ENCODE results near the gene CFAP77.

CFAP77 gene

DNA sequence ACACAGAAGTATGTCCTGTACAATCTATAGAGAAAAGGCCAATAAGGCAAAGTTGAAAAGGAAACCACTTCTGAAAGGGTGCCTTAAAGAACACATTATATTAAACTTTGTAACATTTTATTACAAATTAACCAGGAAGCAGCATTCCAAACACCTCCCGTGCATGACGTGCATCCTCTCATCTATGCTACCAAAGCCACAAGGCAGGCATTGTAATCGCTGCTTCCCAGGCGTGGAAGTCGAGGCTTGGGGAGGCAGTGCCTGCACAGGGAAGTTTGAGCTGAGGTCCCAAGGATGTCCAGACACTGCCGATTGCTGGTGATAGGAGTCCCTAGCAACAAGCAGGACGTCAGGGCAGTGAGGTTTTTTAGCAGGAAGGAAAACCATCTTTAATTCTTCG lies 128.1 kb downstream of the CFAP77 start:
- Histone ChIP-seq H2AFZ (ENCODE audit: low read depth) (no peak overlapping the region), H3K4me2 (no peak overlapping the region), H3K27me3 (ENCODE audit: insufficient read depth, low read depth) (no peaks in the 10 kb centered on the region), H3K4me1 (ENCODE audit: low read depth, poor library complexity, severe bottlenecking) (no peaks in the 10 kb centered on the region), H4K20me1 (ENCODE audit: insufficient read depth) (no peaks in the 10 kb centered on the region), H3K4me3 (IDR thresholded peaks at IDR 0.05; ENCODE audit: insufficient read depth, low read depth, low read length) (no peak overlapping the region), H3K36me3 (ENCODE audit: insufficient read depth) (no peaks in the 10 kb centered on the region), H3K79me2 (ENCODE audit: insufficient read depth, low read depth) (no peaks in the 10 kb centered on the region), H3K9ac (no peak overlapping the region), H3K27ac (no peak overlapping the region)
- TF ChIP-seq, protein P1, sequence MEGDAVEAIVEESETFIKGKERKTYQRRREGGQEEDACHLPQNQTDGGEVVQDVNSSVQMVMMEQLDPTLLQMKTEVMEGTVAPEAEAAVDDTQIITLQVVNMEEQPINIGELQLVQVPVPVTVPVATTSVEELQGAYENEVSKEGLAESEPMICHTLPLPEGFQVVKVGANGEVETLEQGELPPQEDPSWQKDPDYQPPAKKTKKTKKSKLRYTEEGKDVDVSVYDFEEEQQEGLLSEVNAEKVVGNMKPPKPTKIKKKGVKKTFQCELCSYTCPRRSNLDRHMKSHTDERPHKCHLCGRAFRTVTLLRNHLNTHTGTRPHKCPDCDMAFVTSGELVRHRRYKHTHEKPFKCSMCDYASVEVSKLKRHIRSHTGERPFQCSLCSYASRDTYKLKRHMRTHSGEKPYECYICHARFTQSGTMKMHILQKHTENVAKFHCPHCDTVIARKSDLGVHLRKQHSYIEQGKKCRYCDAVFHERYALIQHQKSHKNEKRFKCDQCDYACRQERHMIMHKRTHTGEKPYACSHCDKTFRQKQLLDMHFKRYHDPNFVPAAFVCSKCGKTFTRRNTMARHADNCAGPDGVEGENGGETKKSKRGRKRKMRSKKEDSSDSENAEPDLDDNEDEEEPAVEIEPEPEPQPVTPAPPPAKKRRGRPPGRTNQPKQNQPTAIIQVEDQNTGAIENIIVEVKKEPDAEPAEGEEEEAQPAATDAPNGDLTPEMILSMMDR (conservative IDR thresholded peaks at IDR 0.05; ENCODE audit: low read depth, low read length), result no peak

DNA sequence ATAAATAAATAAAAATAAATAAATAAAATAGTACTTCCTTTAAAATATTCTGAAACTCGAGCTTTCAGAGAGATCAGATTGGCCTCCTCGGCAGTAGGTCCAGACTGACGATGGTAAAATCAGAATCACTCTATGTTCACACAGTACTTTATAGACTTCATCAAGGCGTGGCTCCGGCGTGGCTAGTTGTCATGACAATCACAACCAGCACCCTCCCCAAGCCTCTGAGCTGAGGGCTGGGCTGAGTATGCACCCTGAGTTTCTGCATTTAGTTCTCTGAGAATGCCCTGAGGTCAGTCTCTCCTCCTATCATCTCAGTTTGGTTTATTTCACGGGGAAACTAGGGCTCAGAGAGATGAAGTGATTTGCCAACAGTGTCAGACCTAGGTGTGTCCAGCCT lies 129.1 kb downstream of the CFAP77 start:
- Histone ChIP-seq H3K79me2 (ENCODE audit: insufficient read depth, low read depth) (no peaks in the 10 kb centered on the region), H3K27ac (no peak overlapping the region), H3K36me3 (ENCODE audit: insufficient read depth) (no peaks in the 10 kb centered on the region), H3K4me2 (no peak overlapping the region), H2AFZ (ENCODE audit: low read depth) (no peak overlapping the region), H3K27me3 (ENCODE audit: insufficient read depth, low read depth) (no peaks in the 10 kb centered on the region), H3K9ac (no peak overlapping the region), H3K4me3 (IDR thresholded peaks at IDR 0.05; ENCODE audit: insufficient read depth, low read depth, low read length) (no peak overlapping the region), H3K4me1 (ENCODE audit: low read depth, poor library complexity, severe bottlenecking) (no peaks in the 10 kb centered on the region), H4K20me1 (ENCODE audit: insufficient read depth) (no peaks in the 10 kb centered on the region)
- TF ChIP-seq, protein P1 (conservative IDR thresholded peaks at IDR 0.05; ENCODE audit: low read depth, low read length), result no peak

- no peak overlapping the region for H3K27ac ChIP-seq
These were observed 131.0 kb downstream of the CFAP77 start for GRCh38 chr9:132541051-132541450.

DNA sequence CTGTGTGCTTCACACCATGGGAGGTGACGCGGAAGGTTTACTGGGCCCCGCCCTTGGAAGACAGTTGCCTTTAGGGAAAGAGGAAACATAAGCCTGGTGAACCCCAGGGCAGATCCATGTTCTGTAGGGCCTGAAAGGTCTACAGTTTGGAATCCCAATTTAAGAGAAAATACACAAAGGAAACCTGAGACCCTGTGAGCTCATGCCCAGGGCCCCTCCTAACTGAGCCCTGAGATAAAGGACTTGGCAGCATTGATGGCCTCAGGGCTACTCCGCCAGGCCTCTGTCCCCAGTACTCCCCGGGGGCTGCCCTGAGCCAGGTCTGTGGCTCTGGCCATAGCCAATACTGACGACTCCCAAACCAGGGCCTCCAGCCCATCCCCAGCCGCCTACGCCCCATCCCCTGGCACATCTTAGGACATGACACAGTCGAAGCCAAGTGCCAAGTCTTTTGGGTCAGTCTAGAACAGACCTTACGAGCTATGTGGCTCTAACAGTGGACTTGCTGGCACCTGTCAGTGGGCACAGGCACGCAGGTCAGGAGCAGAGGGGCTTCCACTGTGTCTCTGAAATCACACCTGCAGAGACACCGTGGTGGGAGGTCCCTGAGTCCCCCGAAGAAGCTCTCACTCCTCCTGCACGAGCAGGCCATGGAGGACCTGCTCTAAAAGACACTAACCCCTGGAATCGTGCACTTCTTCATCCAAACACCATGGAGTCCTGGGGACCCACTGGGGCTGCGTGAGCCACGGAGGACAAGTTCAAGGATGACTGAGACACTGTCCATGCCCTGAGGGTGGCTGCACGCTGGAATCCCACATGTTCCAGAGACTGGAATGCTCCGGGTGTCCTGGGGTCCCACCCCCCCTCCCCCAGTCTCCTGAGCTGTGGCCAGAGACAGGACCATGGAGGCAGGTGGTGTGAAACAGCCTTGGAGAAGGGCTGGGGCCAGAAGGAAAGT lies 132.1 kb downstream of the CFAP77 start:
- TF ChIP-seq, protein P1 (conservative IDR thresholded peaks at IDR 0.05; ENCODE audit: low read depth, low read length), result no peak
- no peak overlapping the region for H3K4me2 ChIP-seq
- H3K4me3 ChIP-seq (IDR thresholded peaks at IDR 0.05; ENCODE audit: insufficient read depth, low read depth, low read length), result no peak overlapping the region
- H3K9ac ChIP-seq, result no peak overlapping the region
- no peak overlapping the region for H3K27ac ChIP-seq
- H3K36me3 ChIP-seq (ENCODE audit: insufficient read depth), result no peaks in the 10 kb centered on the region
- no peaks in the 10 kb centered on the region for H3K4me1 ChIP-seq (ENCODE audit: low read depth, poor library complexity, severe bottlenecking)
- H2AFZ ChIP-seq (ENCODE audit: low read depth), result no peak overlapping the region
- H3K79me2 ChIP-seq (ENCODE audit: insufficient read depth, low read depth), result no peaks in the 10 kb centered on the region
- H3K27me3 ChIP-seq (ENCODE audit: insufficient read depth, low read depth), result no peaks in the 10 kb centered on the region
- H4K20me1 ChIP-seq (ENCODE audit: insufficient read depth), result no peaks in the 10 kb centered on the region

More at GRCh38 chr9:132541051-132541450, 131.0 kb downstream of the CFAP77 start:
- no peaks in the 10 kb centered on the region for H3K4me1 ChIP-seq (ENCODE audit: low read depth, poor library complexity, severe bottlenecking)
- no peak overlapping the region for H3K4me3 ChIP-seq (IDR thresholded peaks at IDR 0.05; ENCODE audit: insufficient read depth, low read depth, low read length)
- H3K79me2 ChIP-seq (ENCODE audit: insufficient read depth, low read depth), result no peaks in the 10 kb centered on the region
- H2AFZ ChIP-seq (ENCODE audit: low read depth), result no peak overlapping the region
- TF ChIP-seq, protein P1 (conservative IDR thresholded peaks at IDR 0.05; ENCODE audit: low read depth, low read length), result no peak
- H4K20me1 ChIP-seq (ENCODE audit: insufficient read depth), result no peaks in the 10 kb centered on the region
- H3K4me2 ChIP-seq, result no peak overlapping the region
- no peak overlapping the region for H3K9ac ChIP-seq
- no peaks in the 10 kb centered on the region for H3K27me3 ChIP-seq (ENCODE audit: insufficient read depth, low read depth)
- H3K36me3 ChIP-seq (ENCODE audit: insufficient read depth), result no peaks in the 10 kb centered on the region

Measured in KMS-11 (cell line).